MCF 10A (cell line): ENCODE results near the gene ALDH1A1. TPM values are rescaled to one million over a fixed set of nuclear protein-coding genes. Genes with fewer than 3 reads are reported as not detected.

Experiments
- BruUV-seq: library from RNA; stranded (reverse); fragments of 400-500 nt; replicated peaks from 2 replicates; lab custom pipeline; 2021; lab: Mats Ljungman, UMichigan
- CTCF ChIA-PET: fragments of 300-600 bp; sonication (Branson Sonifier 250); formaldehyde crosslinking; extraction: SDS; loops from one replicate; lab custom pipeline; 2021; ENCODE audit warnings: antibody characterized with exemption, inconsistent platforms; lab: Yijun Ruan, JAX
- POLR2A ChIA-PET: fragments of 300-600, 350-650 bp; sonication (Branson Sonifier 250); formaldehyde crosslinking; extraction: SDS; loops from one replicate; lab custom pipeline; 2020; ENCODE audit warnings: antibody characterized with exemption, inconsistent platforms; lab: Yijun Ruan, JAX
- DNase-seq: peaks from one replicate; pipeline ENCODE4 v3.0.0-alpha.2; 2018; ENCODE audit not compliant: unreplicated experiment
- H3K27ac Mint-ChIP-seq: one replicate; pipeline ENCODE4 v1.8.0; 2022; ENCODE audit warnings: mild to moderate bottlenecking, low read depth, mixed read lengths; ENCODE audit not compliant: unreplicated experiment
- H3K27me3 Mint-ChIP-seq: one replicate; pipeline ENCODE4 v1.8.0; 2022; ENCODE audit warnings: mixed read lengths; ENCODE audit not compliant: insufficient read depth, unreplicated experiment
- H3K36me3 Mint-ChIP-seq: one replicate; pipeline ENCODE4 v1.8.0; 2022; ENCODE audit warnings: mild to moderate bottlenecking, moderate library complexity, mixed read lengths; ENCODE audit not compliant: insufficient read depth, unreplicated experiment
- H3K4me1 Mint-ChIP-seq: one replicate; pipeline ENCODE4 v1.8.0; 2022; ENCODE audit warnings: mixed read lengths; ENCODE audit not compliant: insufficient read depth, unreplicated experiment
- H3K4me3 Mint-ChIP-seq: one replicate; pipeline ENCODE4 v1.8.0; 2022; ENCODE audit warnings: mild to moderate bottlenecking, moderate library complexity, mixed read lengths; ENCODE audit not compliant: unreplicated experiment
- H3K9me3 Mint-ChIP-seq: one replicate; pipeline ENCODE4 v1.8.0; 2022; ENCODE audit warnings: mixed read lengths; ENCODE audit not compliant: unreplicated experiment
- intact Hi-C: fragments of 100-400 bp; cut with micrococcal nuclease; formaldehyde crosslinking; loops from 2 replicates; pipeline ENCODE4 v1.14.1; 2022
- total RNA-seq: library from RNA; stranded (reverse); gene quantifications from 2 replicates; pipeline ENCODE4 v1.2.3, GENCODE V29; 2022
- TF ChIP-seq, protein P1 (sequence below): fragments of 200-600 bp; IDR thresholded peaks from one replicate; pipeline ENCODE4 v1.8.0; 2022; ENCODE audit warnings: antibody characterized with exemption, mild to moderate bottlenecking; ENCODE audit not compliant: unreplicated experiment

ALDH1A1 gene
- total RNA-seq, 1 experiment from 2014 or later = not detected

DNA sequence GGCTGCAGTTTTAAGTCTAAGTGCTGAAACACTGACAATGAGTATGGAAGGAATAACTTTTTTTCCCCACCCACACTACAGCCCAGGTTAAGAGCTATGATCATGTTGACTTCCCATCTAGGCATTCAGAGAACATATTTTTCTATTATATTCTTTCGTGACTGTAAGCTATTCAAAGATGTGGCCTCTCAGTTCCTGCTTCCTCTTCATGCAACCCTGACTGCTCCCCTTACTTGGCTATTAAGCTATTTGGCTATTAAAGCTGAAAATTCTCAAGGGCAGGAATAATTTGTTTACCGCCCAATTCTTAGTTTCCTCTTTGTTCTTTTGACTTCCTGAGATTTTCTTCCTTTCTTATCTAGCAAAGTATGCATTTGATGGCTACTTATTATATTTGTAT, 18.6 kb upstream of the ALDH1A1 start:
- peaks cover 9% of the 10 kb centered on the region for H3K9me3 Mint-ChIP-seq
- intact Hi-C loops = no loop called here
- DNase-seq = no peak
- TF ChIP-seq, protein P1, sequence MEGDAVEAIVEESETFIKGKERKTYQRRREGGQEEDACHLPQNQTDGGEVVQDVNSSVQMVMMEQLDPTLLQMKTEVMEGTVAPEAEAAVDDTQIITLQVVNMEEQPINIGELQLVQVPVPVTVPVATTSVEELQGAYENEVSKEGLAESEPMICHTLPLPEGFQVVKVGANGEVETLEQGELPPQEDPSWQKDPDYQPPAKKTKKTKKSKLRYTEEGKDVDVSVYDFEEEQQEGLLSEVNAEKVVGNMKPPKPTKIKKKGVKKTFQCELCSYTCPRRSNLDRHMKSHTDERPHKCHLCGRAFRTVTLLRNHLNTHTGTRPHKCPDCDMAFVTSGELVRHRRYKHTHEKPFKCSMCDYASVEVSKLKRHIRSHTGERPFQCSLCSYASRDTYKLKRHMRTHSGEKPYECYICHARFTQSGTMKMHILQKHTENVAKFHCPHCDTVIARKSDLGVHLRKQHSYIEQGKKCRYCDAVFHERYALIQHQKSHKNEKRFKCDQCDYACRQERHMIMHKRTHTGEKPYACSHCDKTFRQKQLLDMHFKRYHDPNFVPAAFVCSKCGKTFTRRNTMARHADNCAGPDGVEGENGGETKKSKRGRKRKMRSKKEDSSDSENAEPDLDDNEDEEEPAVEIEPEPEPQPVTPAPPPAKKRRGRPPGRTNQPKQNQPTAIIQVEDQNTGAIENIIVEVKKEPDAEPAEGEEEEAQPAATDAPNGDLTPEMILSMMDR = no peak
- BruUV-seq = no TSS peak
- H3K27me3 Mint-ChIP-seq = peaks cover 76% of the 10 kb centered on the region
- H3K36me3 Mint-ChIP-seq = no peaks in the 10 kb centered on the region
- POLR2A ChIA-PET = no interaction called here
- no peak overlapping the region for H3K27ac Mint-ChIP-seq
- CTCF ChIA-PET = interaction anchor here (0.7 kb wide), 1 partner anchor 1081 kb away, joined by 3 read pairs; no protein-coding TSS in a partner anchor
- no peak overlapping the region for H3K4me3 Mint-ChIP-seq
- H3K4me1 Mint-ChIP-seq = no peaks in the 10 kb centered on the region

DNA sequence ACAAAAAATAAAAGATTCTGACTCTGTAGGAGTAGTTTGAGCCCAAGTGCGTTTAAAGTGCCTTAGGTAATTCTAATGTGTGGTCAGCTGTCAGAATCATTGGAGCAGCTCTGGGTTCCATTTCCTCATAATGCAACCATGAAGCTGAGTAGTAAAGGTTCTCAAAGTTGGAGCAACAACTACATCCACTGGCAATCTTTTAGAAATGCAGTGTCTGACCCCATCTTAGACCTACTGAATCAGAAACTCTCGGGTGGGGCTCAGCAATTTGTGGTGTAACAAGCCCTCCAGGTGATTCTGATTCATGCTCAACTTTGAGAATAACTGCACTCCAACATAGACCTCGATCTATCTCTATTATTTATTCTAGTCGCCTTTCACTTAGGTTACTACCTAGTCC, 7.6 kb upstream of the ALDH1A1 start:
- intact Hi-C loops = no loop called here
- Mint-ChIP-seq H3K4me1 (no peaks in the 10 kb centered on the region), H3K4me3 (no peak overlapping the region), H3K27ac (no peak overlapping the region), H3K27me3 (peaks cover 43% of the 10 kb centered on the region), H3K36me3 (no peaks in the 10 kb centered on the region), H3K9me3 (no peaks in the 10 kb centered on the region)
- peak; percentile 25 for DNase-seq
- BruUV-seq = no TSS peak
- CTCF ChIA-PET = interaction anchor here (0.7 to 1.2 kb wide), 2 partner anchors 88 to 104 kb away, joined by 3 to 6 read pairs; no protein-coding TSS in a partner anchor
- POLR2A ChIA-PET = no interaction called here
- TF ChIP-seq, protein P1 = no peak

DNA sequence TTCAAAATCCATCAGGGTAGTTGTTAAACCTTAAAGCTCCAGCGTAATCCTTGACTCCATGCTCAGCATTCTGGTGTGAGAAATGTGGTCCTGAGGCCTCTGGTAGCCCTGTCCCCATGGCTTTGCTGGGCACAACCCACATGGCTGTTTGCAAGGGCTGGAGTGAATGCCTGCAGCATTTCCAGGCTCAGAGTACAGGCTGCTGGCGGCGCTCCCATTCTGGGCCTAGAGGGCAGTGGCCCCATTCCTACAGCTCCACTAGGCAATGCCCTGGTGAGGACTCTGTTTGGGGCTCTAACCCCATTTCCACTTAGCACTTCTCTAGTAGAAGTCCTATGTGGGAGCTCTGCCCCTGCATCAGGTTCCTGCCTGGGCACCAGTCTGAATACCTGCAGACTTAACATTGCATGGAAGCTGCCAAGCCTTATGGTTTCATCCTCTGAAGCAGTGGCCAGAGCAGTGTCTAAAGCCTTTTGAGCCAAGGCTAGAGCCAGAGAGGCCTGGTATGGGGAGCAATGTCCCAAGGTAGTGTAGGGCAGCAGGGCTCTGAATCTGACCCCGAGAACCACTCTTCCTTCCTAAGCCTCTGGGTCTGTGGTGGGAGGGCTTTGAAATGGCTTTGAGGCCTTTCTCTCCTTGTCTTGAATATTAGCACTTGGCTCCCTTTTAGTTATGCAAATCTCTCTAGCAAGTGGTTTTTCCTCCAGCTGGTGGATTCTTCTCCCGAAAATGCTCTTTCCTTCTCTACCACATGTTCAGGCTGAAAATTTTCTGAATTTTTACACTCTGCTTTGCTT, 5.8 kb upstream of the ALDH1A1 start:
- intact Hi-C loops = no loop called here
- DNase-seq = no peak
- Mint-ChIP-seq H3K36me3 (no peaks in the 10 kb centered on the region), H3K27ac (no peak overlapping the region), H3K4me3 (no peak overlapping the region), H3K27me3 (peaks cover 29% of the 10 kb centered on the region), H3K9me3 (no peaks in the 10 kb centered on the region), H3K4me1 (no peaks in the 10 kb centered on the region)
- ChIA-PET CTCF (no interaction called here), POLR2A (no interaction called here)
- BruUV-seq = no TSS peak
- TF ChIP-seq, protein P1 = no peak

DNA sequence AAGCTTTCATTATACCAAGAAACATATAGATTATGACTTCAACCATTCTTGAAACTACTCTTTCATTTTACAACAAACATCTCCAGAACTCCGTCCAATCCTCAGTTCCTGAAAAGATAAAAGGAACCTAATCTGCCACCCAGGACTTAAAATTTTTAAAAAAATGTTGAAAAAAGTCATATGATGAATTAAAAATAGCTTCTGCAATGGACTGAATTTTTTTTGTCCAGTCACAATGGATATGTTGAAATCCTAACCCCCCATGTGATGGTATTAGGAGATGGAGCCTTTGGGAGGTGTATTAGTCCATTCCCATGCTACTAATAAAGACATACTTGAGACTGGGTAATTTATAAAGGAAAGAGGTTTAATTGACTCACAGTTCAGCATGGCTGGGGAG, 2.7 kb upstream of the ALDH1A1 start:
- no peaks in the 10 kb centered on the region for H3K36me3 Mint-ChIP-seq
- no peaks in the 10 kb centered on the region for H3K9me3 Mint-ChIP-seq
- H3K4me3 Mint-ChIP-seq = no peak overlapping the region
- TF ChIP-seq, protein P1 = no peak
- no TSS peak for BruUV-seq
- CTCF ChIA-PET = interaction anchor here (0.7 to 0.9 kb wide), 2 partner anchors 67 to 436 kb away, joined by 3 read pairs; no protein-coding TSS in a partner anchor
- H3K27me3 Mint-ChIP-seq = peaks cover 46% of the 10 kb centered on the region
- POLR2A ChIA-PET = no interaction called here
- DNase-seq = no peak
- H3K27ac Mint-ChIP-seq = no peak overlapping the region
- intact Hi-C loops = no loop called here
- H3K4me1 Mint-ChIP-seq = no peaks in the 10 kb centered on the region
